Stimulated activated CD4-positive, alpha-beta T cell treated with anti-CD3 and anti-CD28 coated beads, Interleukin-1b, Interleukin-23, amount 100 ng/mL, for 4 hours (primary cell): ENCODE measurements around the gene PRKAR2A.

ENCODE experiments used
- DNase-seq, 2 donors: peaks; one replicate each; pipeline ENCODE4 v3.0.0-alpha.2; 2020; ENCODE audit warnings: low read depth in 2 of 2

The PRKAR2A gene

GRCh38 chr3:48847504-48848423 is at the start of gene PRKAR2A:
Gene PRKAR2A, minus strand, starts transcription at chr3:48847874. Its CDS starts 278 bp downstream, at chr3:48847596.
- peak; percentile 58 to 77 for DNase-seq

GRCh38 chr3:48896936-48897335 is 49.3 kb upstream of the PRKAR2A start:
- no peak for DNase-seq

GRCh38 chr3:48894516-48894915 is 46.8 kb upstream of the PRKAR2A start:
- no peak for DNase-seq

- no peak for DNase-seq
Measured at GRCh38 chr3:48891606-48892005, 43.9 kb upstream of the PRKAR2A start.

GRCh38 chr3:48885753-48886152 is 38.1 kb upstream of the PRKAR2A start:
- DNase-seq: no peak

- DNase-seq: no peak
Measured at GRCh38 chr3:48881652-48882114, 34.0 kb upstream of the PRKAR2A start.

- no peak for DNase-seq
Measured at GRCh38 chr3:48881006-48881405, 33.3 kb upstream of the PRKAR2A start.

GRCh38 chr3:48879994-48880377 is 32.3 kb upstream of the PRKAR2A start:
- DNase-seq: no peak

GRCh38 chr3:48879307-48879993 is 31.8 kb upstream of the PRKAR2A start:
- DNase-seq: no peak

- no peak for DNase-seq
Measured at GRCh38 chr3:48877671-48878070, 30.0 kb upstream of the PRKAR2A start.

GRCh38 chr3:48863122-48863521 is 15.4 kb upstream of the PRKAR2A start:
- DNase-seq: no peak

- no peak for DNase-seq
Measured at GRCh38 chr3:48859206-48859605, 11.5 kb upstream of the PRKAR2A start.

GRCh38 chr3:48858709-48859108 is 11.0 kb upstream of the PRKAR2A start:
- DNase-seq: no peak

- DNase-seq: no peak
Measured at GRCh38 chr3:48857641-48858040, 10.0 kb upstream of the PRKAR2A start.

- no peak for DNase-seq
Measured at GRCh38 chr3:48856469-48856868, 8.8 kb upstream of the PRKAR2A start.

- no peak for DNase-seq
Measured at GRCh38 chr3:48855681-48856447, 8.2 kb upstream of the PRKAR2A start.

GRCh38 chr3:48852151-48852550 is 4.5 kb upstream of the PRKAR2A start:
- no peak for DNase-seq

GRCh38 chr3:48851407-48851806 is 3.7 kb upstream of the PRKAR2A start:
- DNase-seq: no peak

- no peak for DNase-seq
Measured at GRCh38 chr3:48848816-48849515, 1.3 kb upstream of the PRKAR2A start.

- peak; percentile 18 to 39 for DNase-seq
Measured at GRCh38 chr3:48847053-48847503, 596 bp downstream of the PRKAR2A start.

GRCh38 chr3:48845170-48845569 is 2.5 kb downstream of the PRKAR2A start:
- no peak for DNase-seq
